H4 (cell line): ENCODE results near the gene COPZ1. TPM values are rescaled to one million over a fixed set of nuclear protein-coding genes. Genes with fewer than 3 reads are reported as not detected.

Experiments
- DNase-seq: peaks from one replicate; pipeline ENCODE4 v3.0.0-alpha.2; 2015; ENCODE audit warnings: low spot score
- total RNA-seq: library from RNA; depleted of rRNA; stranded (reverse); fragments of >200 nt; shearing (Covaris generic); gene quantifications from 2 replicates; pipeline ENCODE4 v1.2.3, GENCODE V29; 2014

COPZ1 gene
- total RNA-seq, 1 experiment from 2014 or later = 155 TPM

DNA sequence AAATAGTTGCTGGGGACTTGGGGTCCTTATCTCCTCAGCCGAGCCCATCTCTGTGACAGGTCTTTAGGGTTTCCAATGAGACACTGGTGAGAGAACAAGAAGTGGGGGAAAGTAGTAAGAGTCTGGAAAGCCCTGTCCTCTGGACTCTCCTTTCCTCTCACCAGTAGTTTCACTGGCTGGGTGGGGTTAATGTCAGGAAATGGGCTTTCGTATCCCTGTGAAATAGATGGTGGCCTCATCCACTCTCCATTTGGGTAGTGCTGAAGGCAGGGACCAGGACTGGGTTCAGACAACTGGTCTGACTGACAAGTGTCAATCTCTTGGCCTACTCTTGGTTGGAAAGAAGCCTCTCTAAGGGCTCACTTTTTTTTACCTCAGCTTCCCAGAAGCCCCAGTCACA is 52.1 kb downstream of the COPZ1 start:
- no peak for DNase-seq

DNA sequence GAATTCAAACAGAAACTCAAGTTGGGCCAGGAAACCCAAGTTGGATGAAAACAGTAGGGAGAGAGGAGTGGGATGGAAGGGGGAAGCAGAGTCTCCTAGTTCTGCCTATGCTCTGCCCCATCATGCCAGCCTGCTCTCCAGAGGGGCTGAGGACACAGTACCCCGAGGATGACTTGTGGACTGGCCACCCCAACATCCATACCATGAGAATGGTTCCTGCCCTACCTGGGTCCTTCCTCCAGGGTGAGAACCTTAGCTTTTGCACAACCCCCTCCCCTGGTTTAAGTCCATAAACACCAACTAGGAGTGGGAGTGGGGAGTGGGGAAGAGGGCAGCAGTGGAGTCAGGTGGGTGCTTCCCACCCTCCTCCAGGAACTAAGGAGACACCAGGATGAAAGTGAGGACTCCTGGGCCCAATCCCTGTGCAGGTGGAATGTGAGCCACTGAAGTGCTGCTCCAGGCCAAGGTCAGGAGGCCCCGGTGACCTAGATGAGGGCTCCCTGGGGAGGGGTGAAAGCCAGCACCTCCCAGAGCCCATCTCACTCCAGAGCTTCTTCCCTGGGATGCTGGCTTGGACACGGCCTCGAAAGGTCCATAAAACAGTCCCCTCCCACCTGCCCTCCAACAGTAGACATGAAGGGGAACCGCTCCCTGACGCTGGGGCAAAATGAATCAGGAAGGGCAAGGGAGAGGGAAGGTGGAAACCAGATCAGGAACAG is 53.0 kb downstream of the COPZ1 start:
- no peak for DNase-seq

DNA sequence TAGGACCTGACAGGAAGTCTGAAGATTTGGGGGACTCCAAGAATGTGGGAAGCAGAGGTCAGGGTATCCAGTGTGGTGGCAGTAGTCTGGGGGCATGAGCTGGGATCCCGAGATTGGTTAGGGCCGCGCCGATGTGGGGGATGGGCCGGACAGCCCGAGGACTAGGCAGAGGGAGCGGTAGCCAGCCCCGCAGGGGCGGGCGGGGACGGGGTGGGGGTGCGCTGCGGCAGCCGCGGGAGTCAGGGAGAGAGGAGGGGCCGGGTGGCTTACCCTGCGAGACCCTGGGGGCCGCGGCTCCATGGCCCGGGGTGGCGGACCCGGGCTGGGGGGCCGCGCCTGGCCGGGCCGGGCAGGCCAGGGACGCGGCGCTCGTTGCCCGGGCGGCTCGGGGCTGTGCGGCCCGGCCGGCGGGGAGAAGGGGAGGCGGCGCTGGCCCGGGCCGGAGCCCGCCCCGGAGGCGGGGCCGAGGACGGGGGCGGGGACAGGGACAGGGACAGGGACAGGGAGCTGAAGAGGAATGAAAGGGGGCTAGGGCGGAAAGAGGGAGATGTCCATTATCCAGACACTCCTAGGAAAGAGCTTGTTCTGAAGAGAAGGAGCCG is 54.0 kb downstream of the COPZ1 start:
- peak; percentile 35 for DNase-seq

GRCh38 chr12:54379398-54380201 is 54.7 kb downstream of the COPZ1 start:
- DNase-seq = peak; percentile 91

- DNase-seq = no peak
Observed at GRCh38 chr12:54381136-54381535, 56.2 kb downstream of the COPZ1 start.

- DNase-seq = peak; percentile 80
Observed at GRCh38 chr12:54383041-54383609, 58.2 kb downstream of the COPZ1 start.

GRCh38 chr12:54384591-54385041 is 59.7 kb downstream of the COPZ1 start, which contains the start of gene ZNF385A:
TSS of gene ZNF385A (minus strand) at chr12:54384733. CDS start at chr12:54384514, 219 bp downstream.
- DNase-seq = no peak

- DNase-seq = no peak
Observed at GRCh38 chr12:54385251-54385914, 60.5 kb downstream of the COPZ1 start.

DNA sequence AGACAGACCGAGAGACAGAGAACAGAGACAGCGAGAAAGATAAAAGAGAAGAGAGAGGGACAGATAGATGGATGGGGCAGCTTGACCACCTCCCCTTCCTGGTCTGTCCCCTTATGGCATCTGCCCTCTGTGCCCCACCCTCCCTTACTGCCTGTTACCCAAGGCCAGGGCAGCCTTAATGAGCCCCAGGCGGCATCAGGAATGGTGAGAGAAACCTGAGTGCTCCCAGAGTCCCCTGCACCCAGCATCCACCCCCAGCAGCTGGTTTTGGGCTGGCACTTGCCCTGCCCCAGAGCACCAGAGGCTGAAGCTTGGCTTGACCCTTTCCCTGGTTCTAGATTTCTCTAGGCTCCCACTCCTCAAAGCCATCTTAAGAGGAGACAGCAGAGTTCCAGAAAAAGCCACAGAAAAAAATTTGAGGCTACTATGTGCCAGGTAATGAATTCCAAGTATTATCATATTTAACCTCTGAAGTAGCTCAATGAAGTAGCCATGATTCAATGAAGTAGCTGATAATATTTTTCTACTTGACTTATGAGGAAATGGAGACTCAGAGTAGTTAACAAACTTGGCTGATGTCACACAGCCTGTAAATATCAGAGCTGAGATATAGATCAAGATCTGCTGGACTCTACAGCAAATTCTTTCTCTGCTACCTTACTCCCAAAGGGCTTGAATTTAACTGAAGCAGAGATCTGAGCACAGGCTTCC is 61.6 kb downstream of the COPZ1 start:
- DNase-seq = no peak

DNA sequence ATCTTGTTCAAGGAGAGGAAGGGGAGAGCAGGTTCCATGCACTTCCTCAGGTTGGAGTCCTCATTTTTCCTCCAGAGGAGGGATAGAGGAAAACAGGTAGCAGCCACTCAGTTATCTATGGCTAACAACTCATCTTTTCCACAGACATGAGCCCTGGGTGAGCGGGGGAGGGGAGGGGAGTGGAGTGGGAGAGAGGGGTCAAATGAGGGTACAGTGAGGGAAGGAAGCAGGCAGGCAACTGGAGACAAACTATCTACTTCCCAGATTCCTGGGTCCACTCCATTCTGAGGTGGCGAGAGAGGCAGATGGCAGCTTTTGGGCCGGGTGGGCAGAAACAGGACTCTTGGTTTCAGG is 62.2 kb downstream of the COPZ1 start:
- no peak for DNase-seq

- DNase-seq = no peak
Observed at GRCh38 chr12:54388237-54389133, 63.6 kb downstream of the COPZ1 start.

- no peak for DNase-seq
Observed at GRCh38 chr12:54389134-54389508, 64.2 kb downstream of the COPZ1 start.

- DNase-seq = no peak
Observed at GRCh38 chr12:54389607-54390175, 64.8 kb downstream of the COPZ1 start.

DNA sequence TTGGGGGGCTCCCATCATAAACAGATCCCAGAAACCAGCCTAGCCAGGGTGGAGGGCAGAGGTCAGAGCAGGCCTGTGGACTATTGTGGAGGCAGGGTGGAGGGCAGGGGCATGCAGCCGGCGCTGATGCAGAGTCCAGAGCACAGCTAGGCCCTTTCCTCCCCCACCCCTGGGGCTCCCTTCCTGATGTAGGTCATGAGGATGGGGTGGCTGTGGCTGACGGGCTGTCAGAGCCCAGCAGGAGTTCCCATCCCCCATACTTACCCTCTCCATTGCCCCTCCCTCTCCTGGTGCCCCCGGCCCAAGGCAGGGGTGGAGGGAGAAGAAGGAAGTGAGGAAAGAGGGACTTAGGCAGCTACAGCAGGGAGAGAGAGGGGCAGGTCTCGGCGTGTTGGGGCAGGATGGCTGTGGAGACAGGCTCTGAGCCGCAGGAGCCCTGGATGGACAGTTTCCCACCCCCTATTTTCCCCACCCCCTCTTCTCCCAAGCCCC is 65.3 kb downstream of the COPZ1 start:
- no peak for DNase-seq

- DNase-seq = no peak
Observed at GRCh38 chr12:54390668-54391551, 66.0 kb downstream of the COPZ1 start.

- no peak for DNase-seq
Observed at GRCh38 chr12:54392485-54393206, 67.7 kb downstream of the COPZ1 start.

GRCh38 chr12:54393207-54393609 is 68.3 kb downstream of the COPZ1 start:
- DNase-seq = no peak

DNA sequence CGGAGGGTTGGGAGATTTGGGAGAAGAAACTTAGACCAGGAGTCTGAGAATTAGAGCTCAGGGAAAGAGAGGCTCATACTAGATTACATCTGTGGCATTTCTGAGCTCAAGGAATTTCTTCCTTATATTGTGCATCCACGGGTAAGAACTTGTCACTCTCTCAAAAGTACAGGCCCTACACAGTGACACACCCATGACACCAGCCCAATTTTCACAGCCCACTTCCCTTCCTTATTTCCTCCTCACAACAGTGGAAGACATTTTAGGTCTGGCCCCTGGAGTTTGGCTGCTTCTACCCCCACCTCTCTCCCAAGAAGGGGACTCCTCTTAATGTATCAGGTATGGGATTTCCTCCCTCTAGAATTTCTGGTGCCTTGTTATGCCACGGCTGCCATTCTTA is 68.8 kb downstream of the COPZ1 start:
- DNase-seq = no peak
